LNCaP clone FGC (cell line): Measurements from ENCODE around the gene RASGRP3.

Experiments used
- DNase-seq: peaks from one replicate; pipeline ENCODE4 v3.0.0-alpha.2; 2011; ENCODE audit warnings: low read depth
- H3K4me3 ChIP-seq: 2 replicates; pipeline ENCODE4 v1.5.1; 2011; ENCODE audit warnings: mild to moderate bottlenecking, low read depth, low read length, control low read depth
- CTCF ChIP-seq: IDR thresholded peaks from 2 replicates; pipeline ENCODE4 v1.5.1; 2012; ENCODE audit warnings: mild to moderate bottlenecking; ENCODE audit not compliant: control insufficient read depth, insufficient read depth; ENCODE audit errors: extremely low read depth

RASGRP3 gene, protein sequence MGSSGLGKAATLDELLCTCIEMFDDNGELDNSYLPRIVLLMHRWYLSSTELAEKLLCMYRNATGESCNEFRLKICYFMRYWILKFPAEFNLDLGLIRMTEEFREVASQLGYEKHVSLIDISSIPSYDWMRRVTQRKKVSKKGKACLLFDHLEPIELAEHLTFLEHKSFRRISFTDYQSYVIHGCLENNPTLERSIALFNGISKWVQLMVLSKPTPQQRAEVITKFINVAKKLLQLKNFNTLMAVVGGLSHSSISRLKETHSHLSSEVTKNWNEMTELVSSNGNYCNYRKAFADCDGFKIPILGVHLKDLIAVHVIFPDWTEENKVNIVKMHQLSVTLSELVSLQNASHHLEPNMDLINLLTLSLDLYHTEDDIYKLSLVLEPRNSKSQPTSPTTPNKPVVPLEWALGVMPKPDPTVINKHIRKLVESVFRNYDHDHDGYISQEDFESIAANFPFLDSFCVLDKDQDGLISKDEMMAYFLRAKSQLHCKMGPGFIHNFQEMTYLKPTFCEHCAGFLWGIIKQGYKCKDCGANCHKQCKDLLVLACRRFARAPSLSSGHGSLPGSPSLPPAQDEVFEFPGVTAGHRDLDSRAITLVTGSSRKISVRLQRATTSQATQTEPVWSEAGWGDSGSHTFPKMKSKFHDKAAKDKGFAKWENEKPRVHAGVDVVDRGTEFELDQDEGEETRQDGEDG

GRCh38 chr2:33476131-33476792 is at the start of gene RASGRP3:
TSS of gene RASGRP3 (plus strand) at chr2:33476649. CDS start at chr2:33515137, 38,488 bp downstream.
- peak within 1 kb of the TSS; percentile 55 for H3K4me3 ChIP-seq
- peak; percentile 35 for DNase-seq
- no peak for TF ChIP-seq CTCF

GRCh38 chr2:33426666-33427231 is 49.7 kb upstream of the RASGRP3 start:
- no peak for TF ChIP-seq CTCF
- no peak for DNase-seq

DNA sequence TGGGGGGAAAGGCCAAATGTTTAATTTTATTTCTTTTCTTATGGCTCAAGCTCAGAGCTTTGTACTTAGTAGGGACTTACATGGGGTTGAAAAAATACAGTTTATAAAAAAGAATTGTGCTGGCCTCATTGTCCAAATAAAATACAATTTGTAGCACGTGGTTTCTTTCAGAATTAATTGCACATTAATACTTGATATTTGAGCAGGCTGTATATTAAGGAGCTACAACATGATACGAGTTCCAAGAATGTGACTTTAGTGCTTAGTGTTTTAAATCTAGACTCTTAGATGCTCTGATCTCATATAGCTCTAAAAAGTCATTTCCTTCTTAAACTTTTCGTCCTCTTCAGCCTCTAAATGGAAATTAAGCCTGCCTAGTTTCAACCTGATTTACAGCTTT is 46.4 kb upstream of the RASGRP3 start:
- TF ChIP-seq CTCF: no peak
- H3K4me3 ChIP-seq: no peak overlapping the region
- no peak for DNase-seq

More at GRCh38 chr2:33426666-33427231, 49.7 kb upstream of the RASGRP3 start:
- H3K4me3 ChIP-seq: no peak overlapping the region

DNA sequence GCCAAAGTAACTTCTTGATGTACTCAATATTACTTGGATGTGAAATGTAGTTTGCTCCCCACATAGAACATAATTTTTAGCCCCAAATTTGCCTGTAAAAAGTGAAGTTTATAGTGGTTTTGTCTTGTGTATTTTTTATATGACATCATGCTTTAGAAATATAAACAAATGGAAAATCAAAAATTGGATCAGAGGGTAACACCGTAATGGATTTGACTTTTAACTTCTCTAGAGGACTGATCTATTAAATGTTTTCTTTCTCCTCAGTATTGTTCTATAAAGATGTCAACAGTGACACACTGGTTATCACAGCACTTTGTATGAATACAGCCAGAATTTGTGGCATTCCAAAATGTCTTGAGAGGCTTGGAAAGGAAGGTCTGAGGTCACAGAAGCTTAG is 45.6 kb upstream of the RASGRP3 start:
- no peak for DNase-seq
- H3K4me3 ChIP-seq: no peak overlapping the region
- no peak for TF ChIP-seq CTCF

DNA sequence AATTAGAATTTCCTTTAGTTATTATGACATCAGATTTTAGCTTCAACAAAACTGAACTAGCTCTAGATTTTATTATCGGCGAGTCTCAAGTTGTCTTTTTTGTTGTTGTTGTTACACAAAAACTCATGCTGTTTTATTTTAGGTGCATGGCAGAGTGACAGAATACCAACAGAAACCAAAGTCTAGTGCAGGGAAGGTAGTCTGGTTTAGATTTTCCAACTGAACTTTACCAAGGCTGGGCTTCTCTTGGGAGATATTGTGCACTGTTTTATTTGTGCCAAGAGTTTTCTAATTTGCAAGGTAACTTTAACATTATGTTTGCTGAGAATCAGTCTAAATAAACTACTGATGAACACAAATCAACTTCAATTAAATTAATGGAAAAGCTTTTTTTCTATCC is 43.6 kb upstream of the RASGRP3 start:
- H3K4me3 ChIP-seq: no peak overlapping the region
- no peak for DNase-seq
- TF ChIP-seq CTCF: no peak

GRCh38 chr2:33433279-33434235 is 42.9 kb upstream of the RASGRP3 start:
- no peak for TF ChIP-seq CTCF
- H3K4me3 ChIP-seq: no peak overlapping the region
- no peak for DNase-seq
